LNCaP clone FGC (cell line): ENCODE results near the gene AFF1.

Experiments used
- DNase-seq: peaks from one replicate; pipeline ENCODE4 v3.0.0-alpha.2; 2011; ENCODE audit warnings: low read depth
- H3K4me3 ChIP-seq: 2 replicates; pipeline ENCODE4 v1.5.1; 2011; ENCODE audit warnings: mild to moderate bottlenecking, low read depth, low read length, control low read depth
- TF ChIP-seq, protein P1 (sequence below): IDR thresholded peaks from 2 replicates; pipeline ENCODE4 v1.5.1; 2012; ENCODE audit warnings: mild to moderate bottlenecking; ENCODE audit not compliant: control insufficient read depth, insufficient read depth; ENCODE audit errors: extremely low read depth

The AFF1 gene

DNA sequence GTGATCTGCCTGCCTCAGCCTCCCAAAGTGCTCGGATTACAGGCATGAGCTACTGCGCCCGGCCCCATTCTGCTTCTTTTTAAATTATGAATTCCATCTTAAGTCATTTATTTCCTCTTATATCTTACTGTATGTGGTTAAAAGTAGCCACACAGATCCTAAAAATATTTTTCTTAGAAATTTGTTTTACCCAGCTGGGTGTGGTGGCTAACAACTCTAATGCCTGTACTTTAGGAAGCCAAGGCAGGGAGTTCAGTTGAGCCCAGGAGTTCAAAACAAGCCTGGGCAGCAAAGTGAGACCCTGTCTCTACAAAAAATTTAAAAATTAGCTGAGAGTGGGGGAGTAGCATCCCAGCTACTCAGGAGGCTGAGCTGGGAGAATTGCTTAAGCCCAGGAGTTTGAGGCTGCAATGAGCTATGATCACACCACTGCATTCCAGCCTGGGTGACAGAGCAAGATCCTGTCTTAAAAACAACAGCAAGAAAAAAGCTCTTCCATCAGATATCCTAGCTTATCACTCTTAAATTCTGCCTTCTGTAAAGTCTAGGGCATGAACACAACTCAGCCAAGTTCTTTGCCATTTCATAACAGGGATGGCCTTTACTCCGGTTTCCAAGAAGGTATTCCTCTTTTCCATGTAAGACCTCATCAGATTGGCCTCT is 15.1 kb upstream of the AFF1 start:
- no peak for DNase-seq
- H3K4me3 ChIP-seq: no peak overlapping the region
- TF ChIP-seq, protein P1, sequence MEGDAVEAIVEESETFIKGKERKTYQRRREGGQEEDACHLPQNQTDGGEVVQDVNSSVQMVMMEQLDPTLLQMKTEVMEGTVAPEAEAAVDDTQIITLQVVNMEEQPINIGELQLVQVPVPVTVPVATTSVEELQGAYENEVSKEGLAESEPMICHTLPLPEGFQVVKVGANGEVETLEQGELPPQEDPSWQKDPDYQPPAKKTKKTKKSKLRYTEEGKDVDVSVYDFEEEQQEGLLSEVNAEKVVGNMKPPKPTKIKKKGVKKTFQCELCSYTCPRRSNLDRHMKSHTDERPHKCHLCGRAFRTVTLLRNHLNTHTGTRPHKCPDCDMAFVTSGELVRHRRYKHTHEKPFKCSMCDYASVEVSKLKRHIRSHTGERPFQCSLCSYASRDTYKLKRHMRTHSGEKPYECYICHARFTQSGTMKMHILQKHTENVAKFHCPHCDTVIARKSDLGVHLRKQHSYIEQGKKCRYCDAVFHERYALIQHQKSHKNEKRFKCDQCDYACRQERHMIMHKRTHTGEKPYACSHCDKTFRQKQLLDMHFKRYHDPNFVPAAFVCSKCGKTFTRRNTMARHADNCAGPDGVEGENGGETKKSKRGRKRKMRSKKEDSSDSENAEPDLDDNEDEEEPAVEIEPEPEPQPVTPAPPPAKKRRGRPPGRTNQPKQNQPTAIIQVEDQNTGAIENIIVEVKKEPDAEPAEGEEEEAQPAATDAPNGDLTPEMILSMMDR: no peak

DNA sequence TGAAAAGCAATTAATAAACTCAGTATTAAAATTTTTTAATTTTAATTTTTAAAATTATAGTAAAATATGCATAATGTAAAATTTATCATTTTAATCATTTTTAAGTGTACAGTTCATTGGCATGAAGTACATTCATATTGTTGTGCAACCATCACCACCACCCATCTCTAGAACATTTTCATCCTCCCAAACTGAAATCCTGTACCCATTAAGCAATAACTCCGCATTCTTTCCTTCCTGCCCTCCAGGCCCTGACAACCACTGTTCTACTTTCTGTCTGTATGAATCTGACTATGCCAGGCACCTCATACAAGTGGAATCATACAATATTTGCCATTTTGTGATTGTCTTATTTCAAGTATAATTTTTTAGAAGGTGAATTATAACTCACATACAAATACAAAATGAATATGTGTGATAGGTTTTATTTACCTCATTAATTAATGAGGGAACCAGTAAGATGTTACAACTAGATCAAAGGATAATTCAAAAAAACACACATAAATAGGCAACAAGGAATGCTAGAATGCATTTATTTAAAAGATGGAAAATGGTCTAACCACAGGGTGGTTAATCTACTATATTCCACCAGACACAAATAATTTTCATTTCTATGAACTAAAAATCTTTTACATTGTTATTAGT is 13.1 kb upstream of the AFF1 start:
- no peak overlapping the region for H3K4me3 ChIP-seq
- TF ChIP-seq, protein P1: no peak
- DNase-seq: no peak

DNA sequence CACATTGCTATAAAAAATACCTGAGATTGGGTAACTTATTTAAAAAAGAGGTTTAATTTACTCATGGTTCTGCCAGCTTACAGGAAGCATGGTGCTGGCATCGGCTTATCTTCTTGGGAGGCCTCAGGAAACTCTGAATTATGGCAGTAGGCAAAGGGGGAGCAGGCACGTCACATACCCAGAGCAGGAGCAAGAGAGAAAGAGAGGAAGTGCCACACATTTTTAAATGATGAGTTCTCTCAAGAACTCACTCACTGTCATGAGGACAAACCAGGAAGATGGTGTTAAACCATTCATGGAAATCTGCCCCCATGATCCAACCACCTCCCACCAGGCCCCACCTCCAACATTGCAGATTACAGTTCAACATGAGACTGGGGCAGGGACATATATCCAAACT is 10.0 kb upstream of the AFF1 start:
- DNase-seq: no peak
- no peak overlapping the region for H3K4me3 ChIP-seq
- TF ChIP-seq, protein P1: no peak

DNA sequence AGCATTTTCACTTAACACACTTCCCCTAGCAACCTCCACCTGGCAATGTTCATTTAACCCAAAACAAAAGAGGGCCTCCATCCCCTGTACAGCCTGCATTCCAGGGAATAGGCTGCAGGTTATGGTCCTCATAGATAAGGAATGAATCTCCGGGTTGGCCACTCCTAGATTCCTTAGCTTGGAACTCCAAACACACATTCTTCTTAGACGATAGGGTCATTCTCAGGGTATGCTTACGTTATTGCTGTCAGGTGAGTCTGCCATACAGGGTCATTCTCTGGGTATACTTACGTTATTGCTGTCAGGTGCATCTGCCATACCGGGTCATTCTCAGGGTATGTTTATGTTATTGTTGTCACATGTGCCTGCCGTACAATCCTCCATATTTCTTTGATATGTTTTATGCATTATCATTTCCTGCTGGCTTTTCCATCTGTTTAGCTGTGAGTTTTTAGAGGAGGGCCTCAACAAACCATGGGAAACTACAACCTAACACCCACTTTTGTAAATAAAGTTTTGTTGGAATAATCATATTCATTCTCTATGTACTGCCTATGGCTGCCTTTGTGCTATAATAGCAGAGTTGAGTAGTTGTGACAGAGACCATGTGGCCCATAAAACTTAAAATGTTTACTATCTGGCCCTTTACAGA is 8.2 kb upstream of the AFF1 start:
- TF ChIP-seq, protein P1: no peak
- DNase-seq: no peak
- H3K4me3 ChIP-seq: no peak overlapping the region

DNA sequence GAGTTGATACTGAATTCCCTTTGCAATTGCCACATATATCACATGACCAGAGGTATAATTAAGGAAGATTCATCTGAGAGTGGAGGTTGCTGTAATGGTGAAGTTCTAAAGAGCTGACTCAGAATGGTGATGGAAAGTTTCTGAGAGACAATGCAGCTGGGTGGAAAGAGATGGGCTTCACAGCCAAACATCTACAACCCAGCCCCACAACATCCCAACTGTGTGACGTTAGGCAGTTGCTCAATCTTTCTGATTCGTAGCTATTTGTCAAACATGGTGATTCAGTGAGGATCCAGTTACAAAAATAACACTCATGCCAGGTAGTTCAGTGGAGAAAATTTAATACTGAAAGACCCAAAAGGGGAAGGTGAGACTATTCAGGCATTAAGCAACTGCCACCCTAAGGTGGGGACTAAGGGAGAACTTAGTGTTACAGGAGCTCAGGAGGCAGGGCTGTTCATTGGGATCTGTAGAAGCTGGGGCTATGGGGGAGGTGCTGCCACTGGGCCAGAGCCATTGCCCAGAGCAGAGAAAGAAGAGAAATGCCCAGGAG is 6.9 kb upstream of the AFF1 start:
- TF ChIP-seq, protein P1: no peak
- no peak overlapping the region for H3K4me3 ChIP-seq
- no peak for DNase-seq

DNA sequence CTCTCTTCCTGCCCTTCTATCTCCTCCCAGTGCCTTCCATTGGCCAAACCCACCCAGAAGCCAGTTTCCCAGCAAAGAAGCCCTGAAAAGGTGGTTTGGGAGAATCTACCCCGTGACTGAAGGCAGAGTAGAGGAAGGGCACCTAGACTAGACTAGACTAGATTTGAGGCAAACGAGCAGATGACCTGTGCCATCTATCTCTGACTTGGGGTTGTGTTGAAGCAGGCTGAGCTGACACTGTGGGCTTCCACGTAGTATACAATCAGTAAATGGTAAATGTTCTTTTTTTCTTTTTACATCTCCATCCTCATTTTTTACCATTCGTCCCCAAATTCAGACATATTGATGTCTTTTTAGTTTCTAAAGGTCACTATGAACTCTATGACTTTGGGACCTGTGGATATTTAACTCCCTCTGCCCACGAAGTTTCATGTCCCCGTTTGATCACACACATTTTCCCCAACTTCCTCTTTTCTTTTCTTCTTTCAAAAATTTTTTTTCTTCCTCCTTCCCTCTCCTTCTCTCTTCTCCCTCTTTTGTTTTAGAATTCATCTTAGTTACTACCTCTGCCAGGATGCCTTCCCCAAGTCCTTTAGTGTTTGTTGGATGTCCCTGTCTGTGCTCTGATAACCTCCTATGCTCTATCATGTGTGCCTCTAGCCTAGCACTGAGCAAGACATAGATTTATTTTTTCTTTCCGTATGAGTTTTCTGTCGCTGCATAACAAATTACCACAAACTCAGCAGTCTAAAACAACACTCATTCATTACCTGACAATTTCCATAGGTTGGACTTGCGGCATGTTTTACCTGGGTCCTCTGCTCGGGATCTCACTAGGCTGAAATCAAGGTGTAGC is 6.2 kb upstream of the AFF1 start:
- DNase-seq: no peak
- H3K4me3 ChIP-seq: no peak overlapping the region
- TF ChIP-seq, protein P1: no peak
